OCI-LY3 (cell line): ENCODE data around the gene VSNL1.

Experiments used
- CTCF ChIP-seq: fragments of 200-600, 300-600 bp; sonication (generic); IDR thresholded peaks from 2 replicates; pipeline ENCODE4 v1.5.1; 2014; ENCODE audit warnings: antibody characterized with exemption, low read length, low read depth
- EZH2phosphoT487 ChIP-seq: fragments of 200-600 bp; shearing (Covaris generic); IDR thresholded peaks from 2 replicates; pipeline ENCODE4 v1.6.1; 2018; ENCODE audit warnings: antibody characterized with exemption, mixed run types, low read depth

DNA sequence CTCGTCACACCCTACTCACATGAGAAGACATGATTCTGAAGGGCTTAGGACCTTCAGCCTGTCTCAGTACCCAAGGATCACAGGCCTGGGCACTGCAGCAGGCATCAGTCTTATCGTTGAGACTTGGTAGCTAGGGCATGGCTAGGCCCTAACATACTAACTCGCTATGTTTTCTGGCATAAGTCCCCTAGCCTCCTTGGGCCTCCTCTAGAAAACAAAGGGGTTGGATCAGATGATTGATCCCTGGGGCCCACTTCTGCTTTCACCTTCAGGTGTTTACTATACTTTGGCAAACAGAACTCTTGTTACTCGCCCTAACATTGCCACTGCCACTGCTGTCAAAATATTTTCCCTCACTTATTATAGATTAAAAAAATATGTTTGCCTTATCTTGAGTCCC is 44.2 kb downstream of the VSNL1 start:
- no peak for TF ChIP-seq CTCF
- no peak for TF ChIP-seq EZH2phosphoT487
